Stimulated activated CD4-positive, alpha-beta T cell treated with anti-CD3 and anti-CD28 coated beads, Interleukin-1b, Interleukin-23, amount 100 ng/mL, for 48 hours (primary cell): ENCODE data around the gene TEF.
"Not testable (repeated sequence)": the region's sequence is repeated elsewhere in the genome, so short reads cannot be mapped to it uniquely, and the experiment has no call there.

ENCODE experiments used
- DNase-seq: peaks from one replicate; pipeline ENCODE4 v3.0.0-alpha.2; 2020

Gene TEF

DNA sequence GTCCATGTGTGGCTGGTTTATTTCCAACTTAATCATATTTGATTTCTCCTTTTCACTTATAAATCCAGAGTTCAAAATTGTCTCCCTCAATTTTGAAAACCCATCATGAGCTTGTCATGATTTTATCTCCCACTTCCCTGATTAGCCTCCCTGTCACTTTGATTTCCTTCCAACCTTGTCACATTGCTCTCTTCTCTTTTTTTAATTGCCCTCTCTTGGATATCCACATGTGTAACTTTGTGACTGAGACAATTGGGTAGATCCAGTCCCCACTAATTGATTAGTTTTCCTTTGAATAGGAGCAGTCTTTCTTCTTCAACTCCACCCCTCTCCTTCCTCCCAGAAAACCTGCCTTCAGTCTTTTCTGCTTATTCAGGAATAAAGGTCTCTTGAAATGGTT is 2.4 kb downstream of the TEF start:
- no peak for DNase-seq

DNA sequence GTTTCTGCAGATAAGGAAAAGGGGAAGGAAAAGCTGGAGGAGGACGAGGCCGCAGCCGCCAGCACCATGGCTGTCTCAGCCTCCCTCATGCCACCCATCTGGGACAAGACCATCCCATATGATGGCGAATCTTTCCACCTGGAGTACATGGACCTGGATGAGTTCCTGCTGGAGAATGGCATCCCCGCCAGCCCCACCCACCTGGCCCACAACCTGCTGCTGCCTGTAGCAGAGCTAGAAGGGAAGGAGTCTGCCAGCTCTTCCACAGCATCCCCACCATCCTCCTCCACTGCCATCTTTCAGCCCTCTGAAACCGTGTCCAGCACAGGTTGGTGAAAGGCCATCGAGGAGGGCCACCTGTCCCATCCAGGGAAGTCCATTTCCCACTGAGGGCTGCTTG is 5.6 kb downstream of the TEF start:
- DNase-seq = no peak

DNA sequence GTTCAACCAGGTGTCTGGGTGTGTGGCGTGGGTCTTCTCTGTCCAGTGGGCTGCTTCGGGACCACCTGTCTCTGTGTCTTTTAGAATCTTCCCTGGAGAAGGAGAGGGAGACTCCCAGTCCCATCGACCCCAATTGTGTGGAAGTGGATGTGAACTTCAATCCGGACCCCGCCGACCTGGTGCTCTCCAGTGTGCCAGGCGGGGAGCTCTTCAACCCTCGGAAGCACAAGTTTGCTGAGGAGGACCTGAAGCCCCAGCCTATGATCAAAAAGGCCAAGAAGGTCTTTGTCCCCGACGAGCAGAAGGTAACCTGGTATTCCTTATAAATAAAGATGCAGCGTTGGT is 12.2 kb downstream of the TEF start:
- no peak for DNase-seq

DNA sequence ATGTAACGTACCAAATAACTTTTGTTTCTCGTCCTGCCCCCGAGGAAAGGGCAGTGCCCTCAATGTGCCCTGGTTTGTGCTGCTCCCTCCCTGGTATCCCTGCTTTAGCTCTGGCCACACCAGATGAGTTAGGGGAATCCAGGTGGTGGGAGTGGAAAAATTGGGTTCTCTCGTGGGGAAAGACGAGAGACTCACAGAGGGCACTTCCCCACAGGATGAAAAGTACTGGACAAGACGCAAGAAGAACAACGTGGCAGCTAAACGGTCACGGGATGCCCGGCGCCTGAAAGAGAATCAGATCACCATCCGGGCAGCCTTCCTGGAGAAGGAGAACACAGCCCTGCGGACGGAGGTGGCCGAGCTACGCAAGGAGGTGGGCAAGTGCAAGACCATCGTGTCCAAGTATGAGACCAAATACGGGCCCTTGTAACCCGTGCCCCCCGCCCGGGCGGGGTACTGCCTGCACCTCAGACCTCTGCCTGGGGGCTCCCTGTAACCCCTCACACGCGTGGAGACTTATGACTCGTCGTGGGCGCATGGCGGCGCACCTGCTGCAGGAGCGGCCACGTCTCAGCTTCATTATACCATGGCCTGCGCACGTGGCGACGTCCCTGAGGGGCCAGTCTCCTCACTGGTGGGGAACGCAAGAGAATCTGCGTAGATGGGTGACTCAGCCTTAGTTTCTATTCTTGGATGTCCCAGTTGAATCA is 13.9 kb downstream of the TEF start:
- no peak for DNase-seq

DNA sequence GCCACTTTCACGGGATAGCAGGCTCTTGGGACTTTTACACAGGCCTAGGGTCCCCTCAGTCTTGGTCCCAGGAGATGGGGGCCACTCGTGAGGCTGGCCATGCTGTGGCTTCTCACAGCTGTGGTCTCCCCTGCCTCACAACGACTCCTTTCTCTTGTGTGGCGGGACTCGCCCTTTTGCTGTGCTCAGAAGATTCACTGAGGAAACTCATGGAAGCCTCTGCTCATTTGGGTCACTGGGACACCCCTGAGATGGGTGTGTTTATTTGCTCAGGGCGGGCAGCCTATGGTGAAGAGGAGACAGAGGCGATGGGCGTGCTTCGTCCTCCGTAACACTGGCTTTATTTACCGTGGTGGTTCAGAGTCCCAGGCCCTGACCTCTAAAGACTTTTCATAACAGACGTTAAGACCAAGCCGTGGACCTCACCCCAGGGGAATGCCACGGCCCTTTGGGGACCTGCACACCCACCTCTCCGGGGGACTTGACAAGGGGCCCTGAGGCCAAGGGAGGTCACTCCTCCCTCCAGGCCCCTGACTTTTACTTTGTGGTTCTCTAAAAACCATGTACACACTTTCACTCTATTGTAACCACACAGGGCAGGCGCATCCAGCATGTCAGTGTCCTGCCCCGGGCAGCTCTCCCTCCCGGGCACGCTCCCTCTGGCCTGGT is 15.5 kb downstream of the TEF start:
- DNase-seq = no peak

DNA sequence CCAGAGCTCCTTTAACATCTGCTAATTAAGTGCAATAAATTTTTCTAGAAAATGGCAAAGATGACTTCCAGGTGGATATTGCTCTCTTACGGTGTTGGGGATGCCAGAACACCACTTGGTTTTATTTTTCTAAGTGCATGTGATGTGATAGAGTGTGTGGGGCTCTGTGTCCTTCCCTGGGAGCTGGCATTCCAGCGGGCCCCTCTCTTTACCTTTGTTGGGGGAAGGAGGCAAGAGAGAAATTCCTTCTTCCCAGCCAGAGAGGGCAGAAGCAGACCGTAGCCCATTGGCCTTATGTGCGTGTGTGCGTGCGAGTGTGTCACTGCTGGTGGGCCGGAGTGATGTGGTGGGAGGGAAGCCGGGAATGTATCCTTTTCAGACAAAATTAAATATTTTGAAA is 17.2 kb downstream of the TEF start:
- no peak for DNase-seq

DNA sequence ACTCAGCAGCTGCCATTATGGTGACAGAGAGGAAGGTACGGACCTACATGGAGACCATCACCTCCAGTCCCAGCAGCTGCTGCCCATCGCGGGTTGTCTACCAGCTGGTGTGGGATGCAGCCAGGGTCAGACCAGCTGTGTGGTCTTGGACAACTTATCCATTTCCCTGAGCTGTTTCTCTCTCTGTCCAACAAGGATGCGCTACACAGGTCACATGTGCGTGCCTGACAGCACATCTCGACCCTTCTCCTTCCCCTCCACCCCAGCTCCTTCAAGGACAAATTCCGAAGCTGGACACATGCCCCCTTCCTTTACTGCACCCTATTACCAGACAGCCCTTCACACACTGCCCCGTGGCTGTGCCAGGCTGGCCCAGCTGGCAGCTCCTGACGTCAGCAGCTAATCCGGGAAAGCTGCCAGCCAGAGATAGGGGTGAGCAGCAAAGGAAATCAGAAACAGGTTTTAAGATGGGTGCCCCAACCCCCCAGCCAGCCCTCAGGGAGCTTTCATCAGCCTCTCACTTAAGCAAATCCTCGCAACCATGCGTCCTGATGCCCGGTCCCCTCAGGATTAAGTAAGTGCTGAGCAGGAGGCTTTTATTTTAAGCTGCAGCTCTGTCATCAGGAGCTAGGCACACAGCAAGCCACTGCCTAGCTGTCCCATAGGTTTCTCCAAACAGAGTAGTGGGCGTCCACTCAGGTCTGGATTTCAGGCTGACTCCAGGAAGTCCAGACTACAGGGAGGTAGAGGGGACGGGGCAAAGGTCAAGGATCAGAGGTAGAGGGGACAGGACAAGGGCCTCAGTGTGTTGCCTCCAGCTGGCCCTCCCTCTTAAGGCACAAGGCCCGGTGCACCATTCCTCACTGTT is 20.3 kb downstream of the TEF start:
- DNase-seq = no peak

DNA sequence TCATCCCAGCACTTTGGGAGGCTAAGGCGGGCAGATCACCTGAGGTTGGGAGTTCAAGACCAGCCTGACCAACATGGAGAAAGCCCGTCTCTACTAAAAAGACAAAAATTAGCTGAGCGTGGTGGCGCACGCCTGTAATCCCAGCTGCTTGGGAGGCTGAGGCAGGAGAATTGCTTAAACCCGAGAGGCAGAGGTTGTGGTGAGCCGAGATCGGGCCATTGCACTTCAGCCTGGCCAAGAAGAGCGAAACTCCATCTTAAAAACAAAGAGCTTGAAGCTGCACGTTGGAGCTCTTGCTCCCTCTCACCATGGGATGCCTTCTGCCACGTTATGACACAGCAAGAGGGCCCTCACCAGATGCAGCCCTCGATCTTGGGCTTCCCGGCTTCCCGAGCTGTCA is 21.1 kb downstream of the TEF start:
- DNase-seq = not testable (repeated sequence)

DNA sequence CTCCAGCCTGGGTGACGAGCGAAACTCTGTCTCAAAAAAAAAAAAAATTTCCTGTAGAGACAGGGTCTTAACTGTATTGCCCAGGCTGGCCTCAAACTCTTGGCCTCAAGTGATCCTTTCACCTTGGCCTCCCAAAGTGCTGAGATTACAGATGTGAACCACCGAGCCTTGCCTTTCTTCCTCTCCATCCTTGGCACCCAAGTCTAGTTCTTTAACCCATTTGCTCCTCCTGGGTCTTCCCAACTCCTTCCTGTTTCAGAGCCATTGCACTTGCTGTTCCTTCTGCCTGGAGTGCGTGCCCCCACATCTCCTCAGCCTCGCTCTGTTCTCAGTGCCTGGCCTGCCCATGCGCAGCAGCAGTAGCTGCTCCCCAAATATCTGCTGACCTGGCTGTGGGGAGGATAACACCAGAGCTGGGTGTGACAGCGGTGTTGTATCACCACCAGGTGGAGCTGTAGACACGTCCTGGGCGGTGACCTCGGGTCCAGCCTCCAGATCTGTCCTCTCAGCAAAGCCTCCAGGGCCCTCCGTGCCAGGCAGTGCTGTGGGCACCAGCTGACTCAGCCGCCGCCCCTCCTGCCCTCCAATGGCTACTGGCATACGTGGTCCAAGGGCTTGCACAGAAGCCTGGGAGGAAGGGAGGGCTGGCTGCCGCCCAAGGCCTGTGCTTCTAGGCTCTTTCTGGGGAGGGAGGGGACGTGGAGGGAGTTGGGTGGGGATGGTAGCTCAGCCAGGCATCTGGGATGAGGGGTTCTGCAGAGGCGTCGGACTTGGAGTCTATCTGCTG is 22.0 kb downstream of the TEF start:
- peak; percentile 90 for DNase-seq

DNA sequence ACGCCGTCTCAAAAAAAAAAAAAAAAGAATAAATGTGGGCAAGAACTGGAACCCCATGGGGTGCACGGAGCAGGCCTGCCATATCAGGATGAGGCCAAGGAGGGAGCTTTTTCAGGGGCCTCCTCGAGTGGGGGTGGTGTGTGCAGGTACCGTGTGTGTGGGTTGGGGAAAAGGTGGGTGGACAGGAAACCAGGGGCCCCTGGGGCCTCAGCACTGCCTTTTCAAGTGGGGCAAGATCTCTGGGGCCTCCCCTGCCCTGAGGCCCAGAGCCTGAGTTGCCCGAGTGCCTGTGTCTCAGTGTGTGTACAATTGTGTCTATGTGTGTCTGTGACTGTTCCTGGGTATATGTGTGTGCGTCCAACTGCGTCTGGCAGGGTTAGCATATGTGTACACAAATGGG is 23.8 kb downstream of the TEF start:
- peak; percentile 44 for DNase-seq

DNA sequence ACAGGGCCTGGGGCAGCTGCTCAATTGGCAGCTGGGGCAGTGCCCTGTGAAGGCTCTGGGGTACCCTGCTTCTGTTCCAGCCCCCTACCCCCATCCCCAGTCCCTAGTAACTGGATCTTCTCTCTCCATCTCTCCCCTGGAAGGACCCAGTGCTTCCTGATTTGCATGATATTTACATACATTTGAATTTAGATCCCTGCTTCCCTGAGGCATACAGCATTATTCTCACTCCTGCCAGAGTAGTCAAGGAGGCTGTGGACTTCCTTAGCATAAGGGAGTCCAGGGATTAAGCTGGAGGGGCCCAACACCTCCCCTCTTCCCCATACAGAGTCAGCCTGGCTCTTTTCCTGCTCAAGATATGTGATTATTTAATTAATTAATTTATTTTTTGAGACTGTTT is 24.7 kb downstream of the TEF start:
- DNase-seq = no peak

DNA sequence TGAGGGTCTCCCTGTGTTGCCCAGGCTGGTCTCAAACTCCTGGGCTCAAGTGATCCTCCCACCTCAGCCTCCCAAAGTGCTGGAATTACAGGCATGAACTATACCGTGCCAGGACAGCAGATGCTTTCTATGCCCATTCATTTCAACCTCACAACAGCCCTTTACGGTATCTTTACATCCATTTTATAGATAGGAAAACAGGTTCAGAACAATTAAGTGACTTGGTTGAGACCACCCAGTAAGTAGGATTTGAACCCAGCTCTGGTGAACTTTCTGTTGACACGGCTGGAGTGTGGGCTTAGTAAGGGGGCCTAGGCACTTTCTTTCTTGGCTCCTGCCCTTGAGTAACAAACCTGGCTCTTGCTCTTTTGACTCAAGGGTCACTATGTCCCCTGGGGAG is 25.7 kb downstream of the TEF start:
- DNase-seq = no peak

DNA sequence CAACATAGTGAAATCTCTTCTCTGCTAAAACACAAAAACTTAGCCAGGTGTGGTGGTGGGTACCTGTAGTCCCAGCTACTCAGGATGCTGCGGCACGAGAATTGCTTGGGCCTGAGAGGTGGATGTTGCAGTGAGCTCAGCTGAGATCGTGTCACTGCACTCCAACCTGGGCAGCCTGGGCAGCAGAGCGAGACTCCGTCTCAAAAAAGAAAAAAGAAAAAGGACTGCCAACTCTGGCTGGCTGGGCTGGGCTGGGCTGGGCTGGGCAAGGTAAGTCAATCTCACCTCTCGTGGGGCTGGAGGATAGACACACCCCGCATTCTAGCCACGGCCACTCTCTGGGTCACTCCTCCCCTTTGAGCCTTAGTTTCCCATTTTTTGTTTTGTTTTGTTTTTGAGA is 26.9 kb downstream of the TEF start:
- no peak for DNase-seq

DNA sequence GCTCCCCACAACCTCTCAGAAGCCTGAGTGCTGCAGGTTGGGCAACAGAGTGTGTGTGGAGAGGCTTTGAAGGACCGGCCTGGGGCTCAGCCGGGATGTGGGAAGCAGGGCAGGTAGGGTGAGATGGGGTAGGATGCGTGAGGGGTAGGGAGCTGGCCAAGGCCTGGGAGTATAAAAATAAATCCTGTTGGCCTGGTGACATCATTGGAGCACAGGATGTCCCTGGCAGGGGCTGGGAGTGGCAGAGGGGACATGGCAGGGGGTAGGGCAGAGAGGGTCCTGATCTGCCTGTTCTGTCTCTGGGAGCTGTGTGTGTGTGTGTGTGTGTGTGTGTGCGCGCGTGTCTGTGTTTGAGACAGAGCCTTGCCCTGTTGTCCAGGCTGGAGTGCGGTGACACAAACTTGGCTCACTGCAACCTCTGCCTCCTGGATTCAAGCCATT is 28.6 kb downstream of the TEF start:
- no peak for DNase-seq

DNA sequence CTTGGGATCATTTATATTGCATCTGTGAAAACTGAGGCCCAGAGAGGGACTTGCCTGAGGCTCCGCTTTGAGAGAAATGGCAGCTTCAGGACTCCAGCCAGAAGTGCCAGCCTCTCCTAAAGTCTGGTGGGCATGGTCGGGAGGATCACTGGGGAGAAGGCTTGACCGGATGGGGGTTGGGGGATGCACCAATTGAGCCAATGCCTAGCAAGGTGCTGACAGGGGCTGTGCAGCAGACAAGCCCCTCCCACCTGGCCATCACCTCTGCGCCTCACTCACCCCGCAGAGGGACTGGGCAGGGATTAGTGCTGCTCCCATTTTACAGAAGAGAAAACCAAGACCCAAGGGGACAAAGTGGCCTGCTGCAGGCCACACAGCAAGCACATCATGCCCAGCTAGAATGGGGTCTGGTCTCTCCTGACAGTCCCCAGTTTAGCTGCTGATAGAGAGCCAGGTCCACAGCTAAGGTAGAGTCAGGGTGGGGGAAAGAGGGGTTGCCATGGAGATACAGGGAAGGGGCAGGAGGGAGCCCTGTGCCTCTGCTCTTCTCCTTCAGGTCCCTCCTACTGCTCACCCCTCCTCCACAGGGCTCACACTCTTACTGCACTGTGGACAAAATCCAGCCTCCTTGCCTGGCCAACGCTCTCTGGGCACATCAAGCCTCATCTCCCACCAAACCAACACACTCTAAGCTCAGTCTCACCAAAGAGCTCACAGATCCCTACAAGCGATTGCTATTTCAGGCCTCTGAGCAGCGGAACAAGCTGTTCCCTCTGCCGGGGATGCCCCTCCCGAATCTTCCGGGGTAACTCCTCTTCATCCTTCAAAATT is 29.5 kb downstream of the TEF start:
- DNase-seq = no peak

DNA sequence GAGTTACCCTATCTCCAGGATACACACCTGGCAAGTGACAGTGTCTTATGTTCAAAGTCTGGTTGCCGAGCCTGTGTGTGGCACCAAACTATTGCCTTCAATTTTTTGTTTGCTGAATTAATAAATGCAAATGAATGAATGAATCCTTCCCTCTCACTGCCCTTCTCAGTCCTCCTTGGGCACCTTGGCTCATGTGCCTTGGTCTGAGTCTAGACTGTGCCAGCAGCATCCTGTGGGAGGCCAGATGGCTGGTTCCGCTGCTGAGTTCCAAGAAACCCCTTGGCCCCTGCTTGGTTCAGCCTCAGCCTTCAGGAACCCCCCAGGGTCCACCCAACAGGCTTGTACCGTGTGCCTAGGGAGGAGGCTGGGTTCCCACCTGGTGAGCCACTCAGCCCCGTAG is 33.8 kb downstream of the TEF start:
- DNase-seq = no peak

DNA sequence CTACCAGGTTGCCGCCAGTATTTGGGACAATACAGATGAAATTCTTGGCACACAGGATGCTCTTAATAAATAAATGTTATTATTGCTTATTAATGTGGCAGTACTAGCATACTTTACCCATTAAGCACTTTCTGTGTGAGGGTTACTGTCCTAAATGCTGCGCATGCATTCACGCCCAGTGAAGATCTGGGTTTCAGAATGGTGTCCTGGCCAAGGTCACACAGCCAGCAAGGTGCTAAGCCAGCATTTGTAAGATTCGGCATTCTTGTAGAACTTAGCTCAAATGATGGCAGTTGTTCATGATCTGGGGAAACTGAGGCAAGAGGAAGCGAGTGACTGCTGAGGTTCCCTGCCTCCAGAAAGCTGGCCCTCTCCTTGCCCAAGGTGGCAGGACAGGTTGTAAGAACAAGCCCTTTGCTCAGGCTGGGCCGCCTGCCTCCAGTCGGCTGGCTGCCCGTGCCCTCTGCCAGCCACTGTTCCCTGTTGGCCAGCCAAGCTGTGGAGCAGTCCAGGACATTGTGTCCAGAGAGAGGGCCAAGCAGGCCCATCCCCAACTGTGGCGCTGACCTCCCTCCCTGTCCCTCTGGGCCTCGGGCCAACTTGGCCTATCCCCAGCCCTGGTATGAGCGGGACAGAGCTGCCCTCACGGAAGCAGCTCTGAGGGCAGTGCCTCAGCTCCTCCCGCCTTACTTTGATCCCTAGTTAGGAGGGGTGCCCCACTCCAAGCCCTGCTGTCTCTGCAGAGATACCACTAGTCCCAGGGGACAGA is 36.1 kb downstream of the TEF start:
- no peak for DNase-seq

DNA sequence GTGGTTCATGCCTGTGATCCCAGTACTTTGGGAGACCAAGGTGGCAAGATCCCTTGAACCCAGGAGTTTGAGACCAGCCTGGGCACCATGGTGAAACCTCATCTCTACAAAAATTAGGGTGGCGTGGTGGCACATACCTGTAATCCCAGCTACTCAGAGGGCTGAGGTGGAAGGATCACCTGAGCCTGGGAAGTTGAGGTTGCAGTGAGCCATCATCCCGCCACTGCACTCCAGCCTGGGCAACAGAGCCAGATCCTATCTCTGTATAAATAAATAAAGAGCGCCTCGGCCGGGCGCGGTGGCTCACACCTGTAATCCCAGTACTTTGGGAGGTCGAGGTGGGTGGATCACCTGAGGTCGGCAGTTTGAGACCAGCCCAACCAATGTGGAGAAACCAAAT is 37.0 kb downstream of the TEF start:
- no peak for DNase-seq

DNA sequence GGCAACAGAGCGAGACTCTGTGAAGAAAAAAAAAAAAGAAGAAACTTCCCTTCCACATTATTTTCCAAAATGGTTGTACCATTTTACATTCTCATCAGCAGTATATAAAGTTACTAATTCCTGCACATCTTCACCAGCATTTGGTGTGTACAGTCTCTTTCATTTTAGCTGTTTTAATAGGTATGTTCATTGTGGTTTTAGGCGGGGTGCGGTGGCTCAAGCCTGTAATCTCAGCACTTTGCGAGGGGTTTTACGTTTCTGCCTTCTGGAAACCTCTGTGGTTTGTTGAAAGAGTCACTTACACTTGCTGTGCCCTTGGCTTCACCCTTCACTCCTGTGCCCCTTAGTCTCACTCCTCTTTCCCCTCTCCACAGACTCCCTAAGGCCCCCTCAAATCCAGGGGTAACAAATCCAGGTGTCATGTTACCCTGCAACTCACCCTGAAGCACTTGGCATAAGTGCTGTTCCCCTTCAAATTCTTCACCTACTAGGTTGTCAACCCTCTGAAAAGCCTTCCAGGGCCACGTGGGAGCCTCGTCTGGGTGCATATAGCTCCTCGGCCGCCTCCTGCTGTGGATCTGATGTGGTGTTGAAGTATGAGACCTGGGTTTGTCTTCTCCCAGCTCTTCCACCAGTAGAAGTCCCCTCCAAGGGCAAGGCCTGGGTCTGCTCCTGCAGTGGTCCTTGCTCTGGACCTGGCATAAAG is 44.1 kb downstream of the TEF start:
- peak; percentile 52 for DNase-seq

DNA sequence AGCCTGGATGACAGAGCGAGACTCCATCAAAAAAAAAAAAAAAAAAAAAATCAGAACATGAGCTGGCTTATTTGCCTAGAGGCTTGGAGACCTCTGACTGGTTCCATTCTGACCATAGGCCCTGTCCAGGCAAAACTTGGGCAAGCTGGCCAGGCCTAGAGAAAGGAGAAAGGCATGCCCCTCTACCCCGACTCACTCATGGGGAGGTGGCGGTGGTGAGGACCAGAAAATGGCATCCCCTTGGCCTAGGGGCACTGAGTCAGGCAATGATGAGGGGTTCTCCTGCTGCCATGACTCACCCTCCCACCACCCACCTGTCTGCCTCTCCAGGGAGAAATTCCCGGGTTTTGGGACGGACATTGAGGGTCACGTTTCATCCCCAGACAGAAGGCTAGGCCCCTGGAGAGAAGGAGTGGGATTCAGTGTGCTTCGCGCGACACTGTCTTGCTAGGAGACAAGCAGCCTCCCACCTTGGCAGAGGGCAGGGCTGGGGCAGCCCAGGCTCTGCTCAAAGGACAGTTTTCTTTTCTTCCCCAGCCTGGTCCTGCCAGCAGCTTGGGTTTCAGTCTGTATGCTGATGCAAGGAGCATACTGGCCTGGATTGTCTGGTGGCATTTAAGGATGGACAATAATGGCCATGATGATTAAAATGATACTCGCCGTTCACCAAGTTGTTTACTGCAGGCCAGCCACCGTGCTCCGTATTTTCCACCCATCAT is 47.6 kb downstream of the TEF start:
- no peak for DNase-seq
